Measurements from ENCODE around the gene GYPB.
"Not testable (repeated sequence)": the region's sequence is repeated elsewhere in the genome, so short reads cannot be mapped to it uniquely, and the experiment has no call there.

DNA sequence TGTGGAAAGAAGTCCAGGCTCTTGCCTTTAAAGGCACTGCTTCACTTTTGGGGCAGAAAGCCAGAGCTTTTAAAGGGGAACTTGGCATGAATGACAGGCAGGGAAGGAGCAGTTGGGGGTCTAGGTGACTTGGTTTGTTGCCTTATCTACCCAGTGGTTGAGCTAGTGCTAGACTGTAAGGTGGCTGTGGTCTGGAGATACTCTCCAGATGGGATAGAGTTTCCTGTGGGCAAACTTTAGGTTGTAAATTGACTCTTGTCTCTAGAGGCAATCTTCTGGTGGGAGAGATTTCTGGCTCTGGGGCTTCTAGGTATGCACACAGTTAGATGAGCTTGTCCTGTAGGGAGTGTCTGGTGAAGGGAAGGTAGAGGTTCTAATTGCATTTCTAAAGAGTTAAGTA lies 43.7 kb downstream of the GYPB start:
- TF ChIP-seq EZH2 (IDR thresholded peaks at IDR 0.05; ENCODE audit: borderline replicate concordance, insufficient read depth, low read depth, low read length, poor library complexity, severe bottlenecking), result not testable (repeated sequence)
- TF ChIP-seq, protein P1, sequence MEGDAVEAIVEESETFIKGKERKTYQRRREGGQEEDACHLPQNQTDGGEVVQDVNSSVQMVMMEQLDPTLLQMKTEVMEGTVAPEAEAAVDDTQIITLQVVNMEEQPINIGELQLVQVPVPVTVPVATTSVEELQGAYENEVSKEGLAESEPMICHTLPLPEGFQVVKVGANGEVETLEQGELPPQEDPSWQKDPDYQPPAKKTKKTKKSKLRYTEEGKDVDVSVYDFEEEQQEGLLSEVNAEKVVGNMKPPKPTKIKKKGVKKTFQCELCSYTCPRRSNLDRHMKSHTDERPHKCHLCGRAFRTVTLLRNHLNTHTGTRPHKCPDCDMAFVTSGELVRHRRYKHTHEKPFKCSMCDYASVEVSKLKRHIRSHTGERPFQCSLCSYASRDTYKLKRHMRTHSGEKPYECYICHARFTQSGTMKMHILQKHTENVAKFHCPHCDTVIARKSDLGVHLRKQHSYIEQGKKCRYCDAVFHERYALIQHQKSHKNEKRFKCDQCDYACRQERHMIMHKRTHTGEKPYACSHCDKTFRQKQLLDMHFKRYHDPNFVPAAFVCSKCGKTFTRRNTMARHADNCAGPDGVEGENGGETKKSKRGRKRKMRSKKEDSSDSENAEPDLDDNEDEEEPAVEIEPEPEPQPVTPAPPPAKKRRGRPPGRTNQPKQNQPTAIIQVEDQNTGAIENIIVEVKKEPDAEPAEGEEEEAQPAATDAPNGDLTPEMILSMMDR (IDR thresholded peaks at IDR 0.05), result not testable (repeated sequence)
